A549 (cell line): ENCODE results near the gene PARD3B. TPM values are rescaled to one million over a fixed set of nuclear protein-coding genes. Genes with fewer than 3 reads are reported as not detected.

Source experiments
- ATAC-seq, 2 experiments: fragments of 200-7000 bp in 1 of 2; fragments of >200 bp in 1 of 2; cut with Nextera tagmentation in 1 of 2; cut with Tn5 transposase in 1 of 2; 3 replicates each; pipeline versions ENCODE4 v1.8.0 to v1.9.1; 2018 to 2020; ENCODE audit warnings: mild to moderate bottlenecking in 1 of 2, moderate library complexity in 1 of 2
- CTCF ChIA-PET: fragments of 300-600 bp; sonication (Branson Sonifier 250); formaldehyde crosslinking; extraction: SDS; loops from one replicate; lab custom pipeline; 2021; ENCODE audit warnings: antibody characterized with exemption, inconsistent platforms; lab: Yijun Ruan, JAX
- POLR2A ChIA-PET: fragments of 350-600 bp; formaldehyde crosslinking; extraction: SDS; loops from one replicate; lab custom pipeline; 2021; ENCODE audit warnings: antibody characterized with exemption, inconsistent platforms; lab: Yijun Ruan, JAX
- DNase-seq, 2 experiments: peaks; one replicate each; pipeline versions ENCODE4 v3.0.0 to v3.0.0-alpha.2; 2011 to 2016; ENCODE audit warnings: low read depth in 1 of 2, low spot score in 1 of 2
- FAIRE-seq: peaks from 2 replicates; lab custom pipeline; 2011; peaks lifted over from hg19 to GRCh38; lab: Jason Lieb, UNC
- H3K27ac ChIP-seq, 2 experiments: fragments of >200 bp; sonication (Bioruptor Twin); formaldehyde crosslinking; 3 replicates each; pipeline ENCODE4 v1.5.1; 2016 to 2017
- H3K4me1 ChIP-seq: fragments of >200 bp; sonication (Bioruptor Twin); formaldehyde crosslinking; 3 replicates; pipeline ENCODE4 v1.6.1; 2016
- H3K4me2 ChIP-seq: fragments of >200 bp; sonication (Bioruptor Twin); formaldehyde crosslinking; 3 replicates; pipeline ENCODE4 v1.6.1; 2016
- H3K4me3 ChIP-seq: fragments of >200 bp; sonication (Bioruptor Twin); formaldehyde crosslinking; 3 replicates; pipeline ENCODE4 v1.5.1; 2016
- H3K9me3 ChIP-seq: fragments of >200 bp; sonication (Bioruptor Twin); formaldehyde crosslinking; 3 replicates; pipeline ENCODE4 v1.6.1; 2016
- CBX2 ChIP-seq: fragments of 200-600 bp; sonication (generic); IDR thresholded peaks from 2 replicates; pipeline ENCODE4 v1.6.1; 2016; ENCODE audit warnings: low read depth, mild to moderate bottlenecking, borderline replicate concordance
- E2F6 ChIP-seq: IDR thresholded peaks from 2 replicates; pipeline ENCODE4 v1.6.1; 2012; ENCODE audit warnings: low read depth, borderline replicate concordance
- EHMT2 ChIP-seq: fragments of 200-600 bp; sonication (generic); IDR thresholded peaks from 2 replicates; pipeline ENCODE4 v1.6.1; 2016; ENCODE audit warnings: antibody characterized with exemption, low read depth, mild to moderate bottlenecking, moderate library complexity
- ESRRA ChIP-seq: fragments of 150-350 bp; IDR thresholded peaks from 2 replicates; pipeline ENCODE4 v1.6.1; 2014; ENCODE audit warnings: mild to moderate bottlenecking, low read length, borderline replicate concordance
- FOSL2 ChIP-seq, 2 experiments: fragments of 450-650 bp in 1 of 2; fragments of >200 bp in 1 of 2; sonication (Bioruptor Twin) in 1 of 2; formaldehyde crosslinking; IDR thresholded peaks; 2 replicates each; pipeline versions ENCODE4 v1.5.0 to v1.6.1; 2016 to 2020; ENCODE audit warnings: mild to moderate bottlenecking in 1 of 2, moderate library complexity in 1 of 2
- HES2 ChIP-seq: fragments of >200 bp; sonication (Bioruptor Twin); formaldehyde crosslinking; IDR thresholded peaks from 2 replicates; pipeline ENCODE4 v1.6.1; 2016
- HMGXB4 ChIP-seq: fragments of 250-450 bp; sonication (Bioruptor Pico); IDR thresholded peaks from 2 replicates; pipeline ENCODE4 v1.5.0; 2021; ENCODE audit warnings: mild to moderate bottlenecking, moderate library complexity, borderline replicate concordance
- HOXB13 ChIP-seq: fragments of 250-450 bp; sonication (Bioruptor Pico); IDR thresholded peaks from 2 replicates; pipeline ENCODE4 v1.5.0; 2020; ENCODE audit warnings: low read depth, mild to moderate bottlenecking, moderate library complexity
- MAZ ChIP-seq: fragments of 150-350 bp; IDR thresholded peaks from 2 replicates; pipeline ENCODE4 v1.6.1; 2014; ENCODE audit warnings: antibody characterized with exemption, low read depth, low read length, borderline replicate concordance
- PHF8 ChIP-seq: fragments of 200-600 bp; sonication (generic); IDR thresholded peaks from 2 replicates; pipeline ENCODE4 v1.6.1; 2016; ENCODE audit warnings: low read depth, mild to moderate bottlenecking, antibody characterized with exemption, moderate library complexity, borderline replicate concordance
- REST ChIP-seq: fragments of 200-600 bp; sonication (generic); IDR thresholded peaks from 2 replicates; pipeline ENCODE4 v1.6.1; 2016; ENCODE audit warnings: antibody characterized with exemption, mild to moderate bottlenecking, moderate library complexity
- RFX5 ChIP-seq: fragments of 450-650 bp; IDR thresholded peaks from 2 replicates; pipeline ENCODE4 v1.7.1; 2014; ENCODE audit warnings: antibody characterized with exemption, mild to moderate bottlenecking, moderate library complexity
- SMC3 ChIP-seq: fragments of >200 bp; sonication (Bioruptor Twin); formaldehyde crosslinking; IDR thresholded peaks from 3 replicates; pipeline ENCODE4 v1.6.1; 2018; ENCODE audit warnings: inconsistent platforms
- SREBF2 ChIP-seq: fragments of 450-650 bp; IDR thresholded peaks from 2 replicates; pipeline ENCODE4 v1.6.1; 2014; ENCODE audit warnings: mild to moderate bottlenecking, moderate library complexity
- USF2 ChIP-seq: fragments of 450-650 bp; IDR thresholded peaks from 2 replicates; pipeline ENCODE4 v1.6.1; 2014; ENCODE audit warnings: antibody characterized with exemption
- ZFP36 ChIP-seq: fragments of 450-650 bp; IDR thresholded peaks from 2 replicates; pipeline ENCODE4 v1.6.1; 2014; ENCODE audit warnings: borderline replicate concordance; ENCODE audit not compliant: partially characterized antibody
- WGBS: methylation state at CpG from one replicate; pipeline ENCODE4 v1.1.6; 2017; ENCODE audit errors: missing lambda C conversion rate; 5-methylcytosine and 5-hydroxymethylcytosine counted together
- polyA plus RNA-seq, 4 experiments: library from polyadenylated mRNA; depleted of rRNA in 3 of 4; stranded (reverse); fragments of >200 nt; fragmentation: RNase III in 1 of 4; extraction: RNeasy Plus Mini Kit Qiagen cat#74134 plus additional on column Dnase treatment in 1 of 4; gene quantifications; 2 replicates in 3 of 4; 3 replicates in 1 of 4; pipeline ENCODE4 v1.2.3, GENCODE V29; 2011 to 2017

Gene PARD3B
- polyA plus RNA-seq, 2 of the 4 experiments (the other 2 are of a cell fraction) = 1.2 to 2.4 TPM

- no peaks in the 10 kb centered on the region for H3K9me3 ChIP-seq
- WGBS = 45% methylated on average over 3 of the region's 3 CpGs
- TF ChIP-seq FOSL2 (IDR thresholded peaks at IDR 0.05) = no peak
- TF ChIP-seq FOSL2 (CRISPR knock-in tag; IDR thresholded peaks at IDR 0.05) = no peak
- no peak for TF ChIP-seq CBX2
- no peak for TF ChIP-seq E2F6
- TF ChIP-seq HMGXB4 (CRISPR knock-in tag) = no peak
- no peak for TF ChIP-seq REST
- no peak for TF ChIP-seq HES2
- no peak for TF ChIP-seq SREBF2
- TF ChIP-seq MAZ = no peak
- no peak for TF ChIP-seq ZFP36
- TF ChIP-seq, all 56 proteins: peak for 0
- Histone ChIP-seq H3K4me3 (no peak overlapping the region), H3K4me1 (peaks cover 7% of the 10 kb centered on the region; the same call in 1 of the 3 replicates), H3K4me2 (peak overlapping the region; percentile 2; the same call in 1 of the 3 replicates), H3K27ac (no peak overlapping the region)
- ChIA-PET CTCF (no interaction called here), POLR2A (no interaction called here)
- ATAC-seq (no peak), DNase-seq (no peak), FAIRE-seq (no peak)
Measured at GRCh38 chr2:204726831-204727230, 181.6 kb downstream of the PARD3B start.

GRCh38 chr2:204727368-204727767, 182.1 kb downstream of the PARD3B start:
- Histone ChIP-seq H3K4me3 (no peak overlapping the region), H3K27ac (no peak overlapping the region), H3K4me1 (peaks cover 7% of the 10 kb centered on the region; the same call in 1 of the 3 replicates), H3K4me2 (peak overlapping the region; percentile 2; the same call in 1 of the 3 replicates), H3K9me3 (no peaks in the 10 kb centered on the region)
- CTCF ChIA-PET = no interaction called here
- ATAC-seq = no peak
- POLR2A ChIA-PET = no interaction called here
- 38% methylated on average over 3 of the region's 3 CpGs for WGBS
- FAIRE-seq = no peak
- no peak for DNase-seq
- TF ChIP-seq EHMT2 (no peak), USF2 (no peak), HOXB13 (no peak), ESRRA (no peak), E2F6 (no peak)
- TF ChIP-seq, all 56 proteins: peak for 0

- POLR2A ChIA-PET = no interaction called here
- WGBS = 70% methylated on average over 4 of the region's 4 CpGs
- Histone ChIP-seq H3K27ac (no peak overlapping the region), H3K4me3 (no peak overlapping the region), H3K4me1 (peaks cover 7% of the 10 kb centered on the region; the same call in 1 of the 3 replicates), H3K9me3 (no peaks in the 10 kb centered on the region), H3K4me2 (no peak overlapping the region)
- no peak for TF ChIP-seq SMC3
- no peak for TF ChIP-seq ZFP36
- no peak for TF ChIP-seq PHF8
- no peak for TF ChIP-seq RFX5
- no peak for DNase-seq
- no peak for FAIRE-seq
- CTCF ChIA-PET = interaction anchor here (0.5 kb wide), 1 partner anchor 948 kb away, joined by 3 read pairs; no protein-coding TSS in a partner anchor
- ATAC-seq = no peak
Measured at GRCh38 chr2:204730603-204731002, 185.3 kb downstream of the PARD3B start.
